ENCODE data around the gene TENM3. TPM values are rescaled to one million over a fixed set of nuclear protein-coding genes. Genes with fewer than 3 reads are reported as not detected.

Gene TENM3
- total RNA-seq, 2 experiments from 2014 or later: not detected

- Histone ChIP-seq H3K27me3 (ENCODE audit: control insufficient read depth in 1 of 2, insufficient read depth in 2 of 2, low read length in 2 of 2) (peaks cover 0 to 2% of the 10 kb centered on the region in 2 experiments), H3K36me3 (ENCODE audit: insufficient read depth, low read length) (no peaks in the 10 kb centered on the region), H3K4me3 (ENCODE audit: low read length) (no peak overlapping the region), H3K27ac (ENCODE audit: low read depth in 1 of 2, low read length in 2 of 2) (no peak overlapping the region), H3K9me3 (ENCODE audit: control insufficient read depth in 1 of 2, insufficient read depth in 1 of 2, low read length in 2 of 2) (no peaks in the 10 kb centered on the region), H3K4me1 (ENCODE audit: insufficient read depth, low read length) (no peaks in the 10 kb centered on the region)
- TF ChIP-seq CTCF (IDR thresholded peaks at IDR 0.05): no peak
- ATAC-seq (ENCODE audit: poor library complexity) (no peak), DNase-seq (no peak)
- ChIA-PET CTCF (no interaction called here), POLR2A (no interaction called here)
- intact Hi-C loops (cut with DNase I, micrococcal nuclease): no loop called here
- H3K27me3 Mint-ChIP-seq: peaks cover 4% of the 10 kb centered on the region
- H3K27ac Mint-ChIP-seq: no peak overlapping the region
- H3K4me1 Mint-ChIP-seq (ENCODE audit: low read depth): no peaks in the 10 kb centered on the region
- H3K9me3 Mint-ChIP-seq: no peaks in the 10 kb centered on the region
- no peaks in the 10 kb centered on the region for H3K36me3 Mint-ChIP-seq (ENCODE audit: low read depth)
- no peak overlapping the region for H3K4me3 Mint-ChIP-seq
Measured at GRCh38 chr4:182776376-182777105, 533.3 kb downstream of the TENM3 start.

GRCh38 chr4:182778222-182778982 is 535.2 kb downstream of the TENM3 start:
- Histone ChIP-seq H3K9me3 (ENCODE audit: control insufficient read depth in 1 of 2, insufficient read depth in 1 of 2, low read length in 2 of 2) (no peaks in the 10 kb centered on the region), H3K4me1 (ENCODE audit: insufficient read depth, low read length) (no peaks in the 10 kb centered on the region), H3K27me3 (ENCODE audit: control insufficient read depth in 1 of 2, insufficient read depth in 2 of 2, low read length in 2 of 2) (peaks cover 0 to 2% of the 10 kb centered on the region in 2 experiments), H3K4me3 (ENCODE audit: low read length) (no peak overlapping the region), H3K27ac (ENCODE audit: low read depth in 1 of 2, low read length in 2 of 2) (no peak overlapping the region), H3K36me3 (ENCODE audit: insufficient read depth, low read length) (no peaks in the 10 kb centered on the region)
- no peaks in the 10 kb centered on the region for H3K36me3 Mint-ChIP-seq (ENCODE audit: low read depth)
- H3K4me1 Mint-ChIP-seq (ENCODE audit: low read depth): no peaks in the 10 kb centered on the region
- no peak overlapping the region for H3K27ac Mint-ChIP-seq
- CTCF ChIA-PET: no interaction called here
- DNase-seq (no peak), ATAC-seq (ENCODE audit: poor library complexity) (no peak)
- H3K4me3 Mint-ChIP-seq: no peak overlapping the region
- H3K27me3 Mint-ChIP-seq: peaks cover 4% of the 10 kb centered on the region
- intact Hi-C loops (cut with DNase I, micrococcal nuclease): no loop called here
- no peaks in the 10 kb centered on the region for H3K9me3 Mint-ChIP-seq
- POLR2A ChIA-PET: no interaction called here
- TF ChIP-seq CTCF (IDR thresholded peaks at IDR 0.05): no peak

DNA sequence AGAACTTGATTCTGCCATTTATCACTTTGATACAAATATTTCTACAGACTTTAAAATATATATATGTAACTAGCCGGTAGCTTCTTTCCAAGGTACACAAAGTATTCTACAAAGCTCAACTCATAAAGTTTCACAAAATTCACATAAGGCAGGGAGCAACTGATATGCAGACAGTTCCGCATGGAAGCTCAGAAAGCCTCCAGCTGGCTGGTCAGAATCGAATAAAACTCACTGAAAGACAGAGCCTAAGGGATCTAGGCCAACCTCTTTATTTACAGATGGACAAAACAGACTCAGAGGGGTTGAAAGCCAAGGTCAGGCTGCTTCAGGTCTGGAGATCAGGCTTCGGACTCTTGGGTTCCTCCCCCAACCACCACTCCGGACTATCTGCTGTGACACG is 543.8 kb downstream of the TENM3 start:
- Histone ChIP-seq H3K9me3 (ENCODE audit: control insufficient read depth in 1 of 2, insufficient read depth in 1 of 2, low read length in 2 of 2) (peaks cover 0 to 7% of the 10 kb centered on the region in 2 experiments), H3K27ac (ENCODE audit: low read depth in 1 of 2, low read length in 2 of 2) (no peak overlapping the region), H3K36me3 (ENCODE audit: insufficient read depth, low read length) (no peaks in the 10 kb centered on the region), H3K4me3 (ENCODE audit: low read length) (no peak overlapping the region), H3K4me1 (ENCODE audit: insufficient read depth, low read length) (no peaks in the 10 kb centered on the region), H3K27me3 (ENCODE audit: control insufficient read depth in 1 of 2, insufficient read depth in 2 of 2, low read length in 2 of 2) (no peaks in the 10 kb centered on the region)
- H3K36me3 Mint-ChIP-seq (ENCODE audit: low read depth): no peaks in the 10 kb centered on the region
- ATAC-seq (ENCODE audit: poor library complexity) (no peak), DNase-seq (no peak)
- no peak overlapping the region for H3K4me3 Mint-ChIP-seq
- no peaks in the 10 kb centered on the region for H3K9me3 Mint-ChIP-seq
- H3K4me1 Mint-ChIP-seq (ENCODE audit: low read depth): no peaks in the 10 kb centered on the region
- ChIA-PET CTCF (interaction anchor here (0.7 kb wide), 1 partner anchor 157 kb away, joined by 7 read pairs; no protein-coding TSS in a partner anchor), POLR2A (no interaction called here)
- H3K27me3 Mint-ChIP-seq: peaks cover 6% of the 10 kb centered on the region
- intact Hi-C loops (cut with DNase I, micrococcal nuclease): no loop called here
- H3K27ac Mint-ChIP-seq: no peak overlapping the region
- TF ChIP-seq CTCF (IDR thresholded peaks at IDR 0.05): no peak
